ENCODE data around the gene DICER1.
A peak's percentile ranks its signal among the peaks of the same experiment; 100 is the strongest.

The DICER1 gene

DNA sequence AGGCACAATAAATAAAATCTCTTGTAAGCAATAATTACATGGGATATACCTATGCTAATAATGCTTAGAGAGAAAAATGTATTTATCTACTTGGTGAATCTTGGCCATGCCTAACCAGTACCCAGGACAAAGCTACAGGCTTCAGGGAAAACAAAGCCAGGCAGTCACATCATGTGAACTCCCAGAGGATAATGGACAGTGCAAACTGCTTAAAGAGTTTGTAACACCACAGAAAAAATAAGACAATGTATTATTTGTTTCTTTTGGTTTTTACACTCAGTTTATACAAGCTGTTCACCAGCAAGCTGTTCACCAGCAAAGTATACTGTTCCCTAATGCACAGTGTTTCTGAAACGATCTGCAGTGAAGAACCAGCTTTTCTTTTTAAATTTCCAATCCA, 38.0 kb downstream of the DICER1 start:
- no peak for FAIRE-seq

DNA sequence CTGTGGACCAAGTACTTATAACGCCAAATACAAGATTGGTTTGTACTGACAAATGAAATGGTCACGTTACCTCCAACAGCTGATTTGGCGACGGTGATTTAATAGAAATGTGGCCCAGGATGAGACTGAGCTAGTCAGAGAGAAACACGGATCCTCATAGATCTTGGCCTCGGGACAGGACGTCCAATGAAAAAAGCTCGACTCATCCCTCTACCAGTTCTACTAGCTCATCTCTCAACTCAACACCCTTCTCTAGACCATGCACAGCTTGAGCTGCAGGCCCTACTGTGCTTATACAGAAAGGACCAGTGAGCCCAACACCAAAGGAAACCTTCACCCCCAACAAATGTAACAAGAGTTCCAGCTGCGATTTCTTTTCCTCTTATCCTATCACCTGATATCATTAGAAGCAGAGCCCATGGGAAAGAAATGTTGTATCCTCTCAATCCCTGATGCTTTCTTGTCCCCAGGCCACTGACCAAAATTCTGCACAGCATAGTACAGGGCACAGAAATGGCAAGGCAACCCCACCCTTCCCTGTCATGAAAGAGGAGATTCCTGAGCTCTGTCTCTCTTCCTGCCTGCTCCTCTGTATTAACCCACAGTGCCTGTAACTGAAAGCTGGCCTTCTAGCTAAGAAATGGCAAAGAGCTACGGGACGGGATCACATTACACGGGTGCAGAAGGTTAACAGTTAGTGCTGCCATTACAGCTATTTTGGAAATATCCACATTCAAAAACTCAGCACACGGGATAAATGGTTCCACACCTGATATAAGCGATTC, 39.2 kb downstream of the DICER1 start:
- FAIRE-seq, result no peak

DNA sequence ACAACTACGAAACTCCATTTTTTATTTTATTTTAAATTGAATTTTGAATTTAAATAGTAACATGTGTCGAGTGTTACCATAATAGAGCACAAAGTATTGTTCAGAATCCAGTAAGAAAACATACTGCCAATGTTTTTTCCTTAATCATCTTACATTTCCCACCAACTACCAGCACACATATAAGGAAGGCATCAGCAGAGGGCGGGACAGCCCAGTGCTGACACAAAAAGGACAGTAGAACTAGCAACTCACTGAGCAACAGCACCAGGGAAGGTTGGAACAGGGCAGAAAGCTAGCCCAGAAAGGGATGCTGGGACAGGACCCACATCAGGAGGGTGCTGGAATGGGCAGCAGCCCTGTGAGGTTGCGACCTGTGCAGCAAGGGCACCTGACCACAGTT, 43.9 kb downstream of the DICER1 start:
- FAIRE-seq, result no peak

DNA sequence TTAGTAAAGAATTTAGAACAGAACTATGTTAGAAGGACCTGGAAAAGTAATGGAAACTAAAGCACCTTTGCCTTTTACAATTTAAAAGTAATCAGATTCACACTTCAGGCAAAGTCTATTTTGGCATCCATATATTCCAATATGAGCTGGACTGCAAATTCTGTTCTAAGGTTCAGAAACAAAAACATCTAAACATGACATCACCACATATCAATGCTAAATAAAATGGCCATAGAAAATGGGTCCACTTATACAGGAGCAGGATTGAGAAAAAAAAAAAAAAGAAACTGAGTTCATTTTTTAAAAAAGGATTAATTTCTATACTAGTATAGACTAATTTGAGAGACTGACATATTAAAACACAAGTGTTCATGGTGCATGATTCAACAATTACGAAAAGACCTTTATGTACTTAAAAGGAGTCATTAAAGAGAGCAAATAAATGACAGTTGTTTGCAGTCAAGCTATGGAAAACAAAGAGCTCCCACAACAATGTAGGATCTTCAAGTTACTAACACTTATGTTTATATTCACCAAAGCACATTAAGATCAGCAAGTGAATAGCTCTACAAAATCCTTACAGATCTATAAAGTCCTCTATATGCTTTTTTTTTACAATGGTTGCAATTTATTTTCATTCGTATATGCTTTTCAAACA, 45.7 kb downstream of the DICER1 start:
- FAIRE-seq, result no peak

DNA sequence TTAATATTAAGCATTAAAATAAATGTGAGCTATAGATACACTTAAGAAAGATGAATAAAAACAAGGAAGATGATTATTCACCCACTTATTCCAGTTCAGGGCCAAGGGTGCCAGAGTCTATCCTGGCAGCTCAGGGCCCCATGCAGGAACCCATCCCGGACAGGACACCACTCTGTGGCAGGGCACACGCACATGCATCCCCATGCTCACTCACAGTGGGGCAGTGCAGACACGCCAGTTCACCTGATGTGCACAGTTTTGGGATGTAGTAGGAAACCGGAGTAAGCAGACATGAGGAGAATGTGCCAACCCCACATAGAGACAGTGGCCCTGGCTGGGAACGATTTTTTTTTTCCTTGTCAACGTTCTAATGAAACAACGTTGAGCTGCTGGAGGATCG, 47.2 kb downstream of the DICER1 start:
- FAIRE-seq, result no peak

DNA sequence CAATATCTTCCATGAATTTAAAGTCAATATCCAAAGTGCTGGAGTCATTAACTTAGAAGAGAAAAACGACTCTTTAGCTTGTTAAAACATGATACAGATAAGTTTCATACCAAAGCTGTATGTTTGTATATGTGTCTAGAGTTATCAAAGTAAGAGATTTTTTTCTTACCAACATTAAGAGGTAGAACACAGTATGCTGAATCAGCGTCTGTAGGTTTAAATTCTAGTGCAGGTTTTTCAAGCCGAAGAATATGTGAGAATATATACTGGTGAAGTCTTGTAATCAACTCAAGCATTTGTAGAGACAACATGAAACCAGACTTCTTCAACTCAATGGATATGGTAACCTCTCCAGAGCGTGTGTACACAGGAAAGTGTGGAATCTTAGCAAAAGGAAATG, 49.6 kb downstream of the DICER1 start:
- FAIRE-seq, result no peak

DNA sequence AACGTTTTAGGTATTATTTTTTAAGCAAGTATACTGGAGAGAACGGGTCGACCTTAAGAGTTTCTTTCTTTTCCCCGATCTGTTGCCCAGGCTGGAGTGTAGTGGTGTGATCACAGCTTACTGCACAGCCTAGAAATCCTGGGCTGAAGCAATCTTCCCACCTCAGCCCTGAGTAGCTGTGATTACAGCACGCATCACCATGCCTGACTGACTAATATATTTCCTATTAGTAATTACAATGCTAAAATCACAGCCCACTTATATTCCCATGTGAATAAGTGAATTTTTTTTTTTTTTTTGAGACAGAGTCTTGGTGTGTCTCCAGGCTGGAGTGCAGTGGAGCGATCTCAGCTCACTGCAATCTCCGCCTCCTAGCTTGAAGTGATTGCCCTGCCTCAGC, 50.4 kb downstream of the DICER1 start:
- FAIRE-seq, result no peak

DNA sequence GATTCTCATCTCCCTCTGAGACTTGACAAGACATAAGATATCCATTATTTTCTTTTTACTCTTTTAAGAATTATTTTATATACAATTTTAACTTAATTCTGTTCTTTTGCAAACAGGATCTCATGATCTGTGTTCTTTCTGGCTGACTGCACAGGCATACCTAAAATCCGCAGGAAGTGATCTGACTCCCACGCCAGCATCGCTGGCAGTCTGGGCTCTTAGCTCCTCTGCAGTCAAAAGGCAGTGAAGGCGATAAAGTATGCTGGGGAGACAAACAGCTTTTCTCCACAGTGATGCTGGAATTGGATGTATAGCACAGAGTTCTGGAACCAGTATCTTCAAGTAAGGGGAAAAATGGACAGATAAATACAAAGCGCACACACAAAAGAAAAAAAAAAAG, 52.4 kb downstream of the DICER1 start:
- no peak for FAIRE-seq

DNA sequence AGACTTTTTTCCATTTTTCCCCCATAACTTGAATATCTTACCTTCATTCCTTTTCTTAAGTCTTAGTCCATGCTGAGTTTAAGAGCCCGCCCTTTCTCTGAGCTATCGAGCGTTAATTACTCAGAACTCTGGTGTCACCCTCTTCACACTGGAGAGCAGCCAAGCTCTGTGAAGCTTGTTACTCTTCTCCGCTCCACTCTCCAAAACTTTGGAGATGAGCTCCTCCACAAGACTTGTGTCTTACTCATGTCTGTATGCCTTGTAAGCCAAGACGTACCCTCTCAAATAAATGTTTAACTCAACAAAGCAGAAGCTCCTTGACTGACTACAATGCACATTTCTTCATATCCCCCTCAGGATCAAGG, 54.7 kb downstream of the DICER1 start:
- no peak for FAIRE-seq

DNA sequence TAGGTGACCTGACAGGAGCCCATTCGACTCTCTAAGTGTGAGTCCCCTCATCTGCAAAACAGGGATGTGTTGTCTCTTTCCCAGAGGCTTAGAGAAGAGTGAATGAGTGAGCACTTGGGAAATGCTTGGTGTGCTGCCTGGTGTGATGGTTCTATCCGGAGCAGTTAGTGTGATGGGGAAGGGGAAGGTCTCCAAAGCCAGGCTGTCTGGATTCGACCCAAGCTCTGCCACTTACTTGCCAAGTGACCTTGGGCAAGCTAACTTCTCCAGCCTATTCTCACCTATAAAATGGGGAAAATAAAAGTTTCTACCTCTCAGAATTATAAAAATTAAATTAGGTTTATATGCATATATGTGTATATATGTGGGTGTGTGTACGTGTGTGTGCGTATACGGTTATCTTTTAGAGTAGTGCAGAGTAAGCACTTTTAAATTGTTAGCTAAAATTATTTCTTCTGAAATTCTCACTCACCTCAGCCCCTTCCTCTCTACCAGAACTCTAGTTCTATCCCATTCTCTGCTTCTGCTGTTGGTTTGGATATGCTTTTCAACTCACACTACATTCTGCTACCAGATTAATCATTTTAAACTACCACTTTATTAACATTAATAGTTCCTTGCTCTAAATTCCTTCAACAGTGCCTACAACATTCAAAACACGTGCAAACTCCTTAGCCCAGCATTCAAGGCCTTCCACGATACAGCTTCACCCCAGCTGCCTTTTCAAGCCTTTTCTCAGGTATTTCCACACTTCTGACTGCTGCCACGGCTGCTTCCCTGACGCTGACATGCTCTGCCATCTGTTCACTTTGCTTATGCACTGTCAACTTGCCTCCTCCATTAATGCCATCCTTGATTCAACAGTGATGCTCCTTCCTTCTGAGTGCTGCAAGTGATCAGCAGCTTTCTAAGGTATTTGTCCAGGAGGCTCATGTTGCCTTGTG, 55.3 kb downstream of the DICER1 start:
- FAIRE-seq, result no peak

DNA sequence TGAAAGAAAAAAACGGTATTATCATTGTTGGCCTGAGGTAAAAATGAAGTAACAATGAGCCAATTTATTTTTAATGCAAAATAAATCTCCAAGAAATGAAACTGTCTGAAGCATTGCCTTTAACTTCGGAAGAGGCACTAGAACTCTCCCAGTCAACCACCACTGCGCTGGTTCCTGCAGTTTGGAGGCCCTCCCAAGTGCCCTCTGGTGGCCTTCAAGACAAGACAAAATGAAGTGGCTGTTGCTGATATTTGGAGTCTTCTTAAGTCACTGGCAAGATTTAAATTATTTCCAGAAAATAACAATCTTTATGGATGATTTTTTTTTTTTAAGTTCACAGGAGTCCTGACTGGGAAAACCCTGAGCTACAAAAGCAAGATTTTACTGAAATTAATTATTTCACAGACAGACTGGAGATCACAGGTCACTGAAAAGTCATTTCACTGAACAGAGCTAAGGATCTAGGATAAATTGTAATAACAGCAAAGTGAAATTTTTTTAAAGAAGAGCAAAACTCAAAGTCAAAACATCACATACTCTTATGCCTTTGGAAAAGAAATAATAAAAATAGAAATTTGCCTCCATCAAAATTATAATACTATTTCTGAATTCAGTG, 58.2 kb downstream of the DICER1 start:
- peak; percentile 37 for FAIRE-seq

DNA sequence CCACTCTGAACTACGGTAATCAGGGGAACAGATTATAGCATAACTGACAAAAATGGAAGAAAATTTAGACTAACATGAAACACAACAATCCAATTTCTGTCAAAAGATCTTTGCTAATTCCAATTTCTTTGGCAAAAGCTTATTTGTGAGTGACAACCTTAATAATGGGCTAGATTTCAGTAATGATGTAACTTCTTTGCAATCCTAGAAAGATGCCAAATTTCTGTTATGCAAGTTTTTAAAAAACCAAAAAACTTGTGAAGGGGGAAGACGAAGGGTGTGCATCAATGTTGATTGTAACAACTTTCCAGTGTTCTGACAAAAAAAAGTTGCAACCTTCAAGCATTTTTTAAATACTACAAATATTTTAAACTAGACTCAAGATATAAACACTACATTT, 59.9 kb downstream of the DICER1 start:
- no peak for FAIRE-seq

DNA sequence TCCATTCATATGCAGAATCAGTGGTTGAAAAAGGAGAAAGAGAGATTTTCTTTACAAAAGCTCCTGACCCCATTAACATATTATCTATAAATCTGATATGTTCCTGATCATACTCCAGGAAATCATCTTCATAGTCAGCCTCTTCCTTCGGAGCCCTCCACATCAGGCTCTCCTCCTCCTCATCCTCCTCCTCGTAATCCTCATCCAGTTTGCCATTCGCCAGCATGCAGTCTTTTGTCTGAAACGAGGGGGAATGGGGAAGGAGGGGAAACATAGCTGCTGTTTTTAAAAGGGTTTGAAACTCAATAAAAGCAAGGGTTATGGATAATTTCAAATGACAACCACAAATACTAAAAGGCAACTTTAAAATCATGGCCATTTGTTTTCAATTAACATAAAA, 60.9 kb downstream of the DICER1 start:
- no peak for FAIRE-seq

DNA sequence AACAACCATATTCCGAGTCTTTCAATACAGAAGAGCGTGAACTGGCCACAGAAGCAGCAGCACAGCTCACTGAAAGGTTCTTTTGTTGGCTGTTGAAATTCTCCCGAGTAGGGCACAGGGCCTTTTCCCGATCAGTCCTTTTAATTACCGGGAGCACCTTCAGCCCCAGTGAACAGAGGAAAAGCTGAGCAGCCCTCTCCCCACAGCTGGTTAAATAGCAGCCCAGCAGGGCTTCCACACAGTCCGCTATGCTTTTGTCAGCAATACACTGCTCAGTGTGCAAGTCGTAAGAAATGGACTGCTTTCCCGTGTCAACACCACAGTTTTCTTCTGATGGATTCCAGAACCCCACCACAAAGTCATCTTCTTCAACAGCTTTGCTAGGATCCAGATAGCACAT, 61.3 kb downstream of the DICER1 start:
- FAIRE-seq, result no peak

DNA sequence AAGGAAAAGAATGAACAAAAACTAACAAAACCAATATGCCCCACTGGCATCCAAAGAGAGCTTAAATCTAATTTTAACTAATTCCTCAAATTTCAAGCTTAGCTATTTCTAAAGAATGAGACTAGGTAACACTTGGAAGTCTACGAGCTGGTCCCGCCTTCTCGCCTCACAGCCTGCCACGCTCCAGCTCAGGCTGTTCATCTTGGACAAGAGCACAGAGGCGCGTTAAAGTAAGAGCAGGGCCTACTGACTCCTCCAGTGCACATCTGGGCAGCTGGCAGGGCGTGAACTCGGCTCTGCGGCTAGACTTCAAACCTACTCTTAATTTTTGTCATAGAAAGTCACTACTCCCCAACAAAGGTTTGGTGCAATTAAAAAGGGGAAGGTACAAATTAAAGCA, 64.6 kb downstream of the DICER1 start:
- no peak for FAIRE-seq

DNA sequence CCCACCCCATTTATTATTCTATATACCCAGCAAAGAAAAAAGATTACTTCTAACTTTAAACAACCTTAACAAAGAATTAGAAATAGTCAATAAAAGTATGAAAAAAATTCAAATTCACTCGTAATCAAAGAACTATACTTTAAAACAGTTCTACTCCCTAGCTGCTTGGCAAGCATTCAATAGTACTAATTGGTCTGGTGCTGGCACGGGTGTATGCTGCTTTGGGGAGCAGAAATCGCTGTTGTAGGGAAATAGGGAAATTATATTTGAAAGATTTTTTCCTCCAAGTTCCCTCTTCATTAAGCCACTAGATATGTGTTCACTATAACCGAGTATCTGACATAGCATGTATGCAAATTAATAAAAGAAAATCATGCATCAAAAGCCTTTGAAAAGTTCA, 65.7 kb downstream of the DICER1 start:
- FAIRE-seq, result no peak

DNA sequence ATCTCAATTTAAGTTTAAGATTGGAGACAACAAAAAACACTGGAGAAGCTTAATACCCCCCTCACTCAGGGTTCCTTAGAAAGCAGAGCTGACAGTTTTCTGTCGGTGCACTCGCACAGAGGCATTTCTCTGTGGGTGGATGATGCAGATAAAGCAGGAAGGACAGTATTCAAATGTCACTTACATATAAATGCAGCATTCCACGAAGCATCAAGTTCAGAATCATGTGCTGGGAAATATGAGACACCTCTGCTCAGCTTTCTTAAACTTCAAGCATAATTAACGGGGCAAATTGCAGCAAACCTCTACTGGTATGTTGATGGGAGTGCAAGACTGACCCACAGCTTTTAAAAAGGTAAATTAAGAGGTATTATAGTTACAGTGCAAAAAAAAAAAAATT, 68.7 kb downstream of the DICER1 start:
- FAIRE-seq, result no peak

DNA sequence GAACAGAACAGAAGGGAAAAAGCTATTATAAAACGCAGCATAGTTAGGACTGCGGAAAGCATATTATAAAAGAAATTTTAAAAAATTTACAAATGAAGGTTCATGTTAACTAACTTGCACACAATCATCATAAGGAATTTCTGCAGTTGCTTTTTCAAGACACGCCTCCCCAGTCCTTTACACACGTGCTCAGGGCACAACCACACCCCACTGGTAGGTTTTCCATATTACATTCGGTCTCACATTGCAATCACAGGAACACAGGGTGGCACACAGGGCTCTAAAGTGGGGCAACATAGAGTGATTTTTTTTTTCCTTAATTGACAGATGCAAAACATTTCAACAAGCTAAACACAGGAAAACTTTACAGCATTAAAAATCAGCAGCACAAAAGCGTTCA, 69.7 kb downstream of the DICER1 start:
- no peak for FAIRE-seq

DNA sequence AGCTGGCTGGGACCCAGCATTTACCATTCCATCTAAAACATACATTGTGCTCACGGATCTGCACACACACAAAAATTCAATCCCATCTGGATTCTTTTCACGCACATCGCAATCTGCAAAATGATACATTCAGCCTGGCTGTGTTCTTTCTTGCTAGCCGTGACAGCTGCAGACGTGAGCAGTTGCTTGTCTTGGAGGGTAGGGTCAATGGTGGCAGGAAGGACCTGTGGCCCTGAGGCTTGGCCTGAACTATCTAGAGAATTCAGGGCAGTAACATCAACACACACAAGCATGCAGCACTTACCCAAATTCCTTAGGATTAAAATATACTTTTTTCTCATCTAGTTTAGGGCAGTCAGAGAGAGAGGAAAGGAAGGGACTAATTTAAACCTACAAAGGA, 72.0 kb downstream of the DICER1 start:
- no peak for FAIRE-seq

DNA sequence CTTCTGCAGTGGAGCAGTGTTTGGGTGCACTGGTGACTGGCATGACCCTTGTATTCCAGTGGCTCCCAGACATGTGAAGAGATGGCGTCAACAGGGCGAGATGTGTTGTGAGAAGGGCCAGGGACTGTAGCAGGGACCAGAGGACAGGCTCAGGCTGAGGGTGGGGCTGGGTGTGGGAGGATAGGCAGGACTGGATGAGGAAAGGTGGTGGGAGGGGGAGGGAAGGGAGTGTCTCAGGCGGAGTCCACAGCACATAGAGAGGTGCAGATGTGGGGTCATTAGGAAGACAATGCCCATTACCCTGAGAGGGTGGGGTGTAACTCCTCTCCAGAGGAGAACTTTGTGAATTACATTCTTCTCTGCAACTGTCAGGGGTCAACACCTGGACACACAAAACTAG, 78.5 kb downstream of the DICER1 start:
- FAIRE-seq, result no peak

DNA sequence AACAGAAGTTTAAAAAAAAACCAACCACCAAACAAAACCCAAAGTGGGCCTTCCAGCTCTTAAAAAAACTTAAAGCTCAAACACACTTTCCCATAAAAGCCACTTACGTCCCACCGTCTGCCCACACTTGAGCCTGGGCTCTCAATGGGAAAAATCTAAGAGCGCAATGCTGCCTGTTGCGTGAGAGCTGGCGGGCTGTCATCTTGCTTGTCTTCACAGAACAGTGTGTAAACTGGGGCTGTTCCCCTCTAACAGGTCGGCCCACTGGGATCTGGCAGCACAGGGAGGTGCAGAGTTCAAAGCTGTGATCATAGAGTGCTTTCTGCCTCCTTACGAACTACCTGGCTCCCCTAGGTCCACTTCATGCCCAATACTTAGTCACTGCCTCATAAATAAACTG, 80.0 kb downstream of the DICER1 start:
- FAIRE-seq, result no peak

DNA sequence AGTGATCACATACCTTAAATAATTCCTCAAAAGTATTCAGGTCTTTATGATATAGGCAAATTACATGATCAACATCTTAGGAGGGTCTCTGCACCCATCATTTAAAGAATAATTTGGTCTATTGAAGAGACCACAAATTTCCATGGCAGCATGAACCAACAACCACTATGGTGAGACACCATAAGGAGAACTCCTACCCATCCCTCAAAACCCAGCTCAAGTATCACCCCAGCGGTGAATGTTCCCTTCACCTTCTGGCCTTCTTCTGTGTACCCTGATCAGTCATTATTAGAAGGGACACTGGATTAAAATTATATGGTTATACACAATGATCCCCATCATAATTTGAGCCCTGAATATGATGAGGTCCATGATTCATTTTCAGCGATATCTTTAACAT, 81.5 kb downstream of the DICER1 start:
- no peak for FAIRE-seq

DNA sequence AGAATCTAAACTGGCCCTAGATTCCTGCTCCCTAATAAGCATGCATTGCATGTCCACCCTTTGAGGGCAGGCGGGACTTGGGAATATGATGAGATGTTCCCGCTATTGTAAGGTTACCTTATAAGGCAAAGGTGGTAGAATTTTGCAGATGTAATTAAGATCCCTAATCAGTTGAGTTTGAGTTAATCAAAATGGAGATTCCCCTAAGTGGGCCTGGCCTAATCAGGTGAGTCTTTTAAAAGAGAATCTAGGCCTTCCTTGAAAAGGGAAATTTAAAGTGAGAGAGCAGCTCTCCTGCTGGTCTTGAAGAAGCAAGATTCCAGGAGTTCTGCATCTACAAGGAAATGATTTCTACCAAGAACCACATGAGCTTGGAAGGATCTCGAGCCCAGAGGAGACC, 83.4 kb downstream of the DICER1 start:
- FAIRE-seq, result no peak
